NCI-H187 (cell line): ENCODE results near the gene HTRA2.

Experiments used
- DNase-seq, 2 experiments: peaks; one replicate each; lab custom pipeline; 2025; lab: John Stamatoyannopoulos, UW

The HTRA2 gene

GRCh38 chr2:74515981-74516633, 13.6 kb upstream of the HTRA2 start:
- DNase-seq = no peak

GRCh38 chr2:74516650-74517049, 13.1 kb upstream of the HTRA2 start:
- DNase-seq = no peak

GRCh38 chr2:74522516-74522915, 7.2 kb upstream of the HTRA2 start:
- no peak for DNase-seq

GRCh38 chr2:74524005-74524404, 5.7 kb upstream of the HTRA2 start:
- no peak for DNase-seq

GRCh38 chr2:74524955-74525716, 4.6 kb upstream of the HTRA2 start:
- no peak for DNase-seq

GRCh38 chr2:74525717-74526648, 3.8 kb upstream of the HTRA2 start, which contains the start of gene DQX1:
DQX1 (minus strand) TSS chr2:74526231; CDS start chr2:74525729, 502 bp downstream.
- DNase-seq = no peak

GRCh38 chr2:74526649-74527230, 3.0 kb upstream of the HTRA2 start:
- no peak for DNase-seq

- no peak for DNase-seq
These were observed 2.0 kb upstream of the HTRA2 start for GRCh38 chr2:74527741-74528140.

- DNase-seq = no peak
These were observed 955 bp upstream of the HTRA2 start for GRCh38 chr2:74528600-74529356.

GRCh38 chr2:74530239-74531187, 780 bp downstream of the HTRA2 start:
- no peak for DNase-seq

GRCh38 chr2:74531666-74532065, 1.9 kb downstream of the HTRA2 start:
- no peak for DNase-seq

- no peak for DNase-seq
These were observed 2.5 kb downstream of the HTRA2 start for GRCh38 chr2:74532222-74532621.

- no peak for DNase-seq
These were observed 3.7 kb downstream of the HTRA2 start for GRCh38 chr2:74533464-74533863.

- no peak for DNase-seq
These were observed 4.7 kb downstream of the HTRA2 start for GRCh38 chr2:74534411-74534810.

- no peak for DNase-seq
These were observed 5.8 kb downstream of the HTRA2 start for GRCh38 chr2:74535440-74535965.

GRCh38 chr2:74536166-74536950, 6.6 kb downstream of the HTRA2 start:
- DNase-seq = no peak

GRCh38 chr2:74537140-74537539, 7.4 kb downstream of the HTRA2 start:
- no peak for DNase-seq

- no peak for DNase-seq
These were observed 9.2 kb downstream of the HTRA2 start for GRCh38 chr2:74538881-74539339.

GRCh38 chr2:74540291-74540690, 10.6 kb downstream of the HTRA2 start:
- no peak for DNase-seq
